GM12801 (cell line): Measurements from ENCODE around the gene ZMIZ2.

Source experiments
- TF ChIP-seq, protein P1 (sequence below): IDR thresholded peaks from one replicate; pipeline ENCODE4 v1.5.1; 2011; ENCODE audit warnings: control low read depth; ENCODE audit not compliant: insufficient read length; ENCODE audit errors: extremely low read depth

ZMIZ2 gene

DNA sequence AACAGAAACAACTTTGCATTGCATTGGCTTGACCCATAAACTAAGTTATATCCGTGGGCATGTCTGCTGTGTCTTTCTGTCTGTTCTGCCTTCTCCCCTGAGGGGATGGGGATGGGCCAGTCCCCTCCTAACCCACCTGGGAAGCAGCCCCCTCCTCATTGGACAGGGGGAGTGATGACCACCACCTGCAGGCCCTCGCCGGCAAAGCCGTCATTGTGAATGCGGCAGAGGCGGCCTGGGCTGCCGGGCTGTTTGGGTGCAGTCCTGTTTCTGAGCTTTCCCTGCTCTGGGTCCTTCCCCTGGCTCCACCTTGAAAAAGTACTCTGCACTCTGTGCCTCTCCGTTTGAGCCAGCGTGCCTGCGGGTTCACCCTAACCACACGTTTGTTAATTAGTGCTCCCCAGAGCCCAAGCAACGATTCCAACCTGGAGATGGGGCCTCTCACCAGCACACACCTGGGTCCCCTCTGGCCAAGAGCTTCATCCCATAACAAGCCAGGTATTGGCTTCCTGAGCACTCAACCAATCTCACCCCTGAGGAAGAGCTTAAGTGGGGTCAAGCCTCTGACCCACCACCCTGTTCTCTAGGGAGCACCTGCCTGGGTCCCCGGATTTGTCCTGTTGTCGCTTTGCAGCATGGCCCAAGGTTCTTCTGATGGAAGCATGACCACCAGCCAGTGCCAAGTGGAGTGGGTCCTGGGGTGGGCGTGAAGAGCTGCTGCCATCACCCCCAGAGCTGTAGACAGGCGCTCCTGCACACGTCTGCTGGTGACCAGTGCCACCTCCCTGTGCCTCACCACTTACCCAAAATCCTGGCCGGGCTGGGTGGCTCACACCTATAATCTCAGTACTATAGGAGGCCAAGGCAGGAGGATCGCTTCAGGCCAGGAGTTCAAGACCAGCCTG lies 39.4 kb upstream of the ZMIZ2 start:
- TF ChIP-seq, protein P1, sequence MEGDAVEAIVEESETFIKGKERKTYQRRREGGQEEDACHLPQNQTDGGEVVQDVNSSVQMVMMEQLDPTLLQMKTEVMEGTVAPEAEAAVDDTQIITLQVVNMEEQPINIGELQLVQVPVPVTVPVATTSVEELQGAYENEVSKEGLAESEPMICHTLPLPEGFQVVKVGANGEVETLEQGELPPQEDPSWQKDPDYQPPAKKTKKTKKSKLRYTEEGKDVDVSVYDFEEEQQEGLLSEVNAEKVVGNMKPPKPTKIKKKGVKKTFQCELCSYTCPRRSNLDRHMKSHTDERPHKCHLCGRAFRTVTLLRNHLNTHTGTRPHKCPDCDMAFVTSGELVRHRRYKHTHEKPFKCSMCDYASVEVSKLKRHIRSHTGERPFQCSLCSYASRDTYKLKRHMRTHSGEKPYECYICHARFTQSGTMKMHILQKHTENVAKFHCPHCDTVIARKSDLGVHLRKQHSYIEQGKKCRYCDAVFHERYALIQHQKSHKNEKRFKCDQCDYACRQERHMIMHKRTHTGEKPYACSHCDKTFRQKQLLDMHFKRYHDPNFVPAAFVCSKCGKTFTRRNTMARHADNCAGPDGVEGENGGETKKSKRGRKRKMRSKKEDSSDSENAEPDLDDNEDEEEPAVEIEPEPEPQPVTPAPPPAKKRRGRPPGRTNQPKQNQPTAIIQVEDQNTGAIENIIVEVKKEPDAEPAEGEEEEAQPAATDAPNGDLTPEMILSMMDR, result no peak

DNA sequence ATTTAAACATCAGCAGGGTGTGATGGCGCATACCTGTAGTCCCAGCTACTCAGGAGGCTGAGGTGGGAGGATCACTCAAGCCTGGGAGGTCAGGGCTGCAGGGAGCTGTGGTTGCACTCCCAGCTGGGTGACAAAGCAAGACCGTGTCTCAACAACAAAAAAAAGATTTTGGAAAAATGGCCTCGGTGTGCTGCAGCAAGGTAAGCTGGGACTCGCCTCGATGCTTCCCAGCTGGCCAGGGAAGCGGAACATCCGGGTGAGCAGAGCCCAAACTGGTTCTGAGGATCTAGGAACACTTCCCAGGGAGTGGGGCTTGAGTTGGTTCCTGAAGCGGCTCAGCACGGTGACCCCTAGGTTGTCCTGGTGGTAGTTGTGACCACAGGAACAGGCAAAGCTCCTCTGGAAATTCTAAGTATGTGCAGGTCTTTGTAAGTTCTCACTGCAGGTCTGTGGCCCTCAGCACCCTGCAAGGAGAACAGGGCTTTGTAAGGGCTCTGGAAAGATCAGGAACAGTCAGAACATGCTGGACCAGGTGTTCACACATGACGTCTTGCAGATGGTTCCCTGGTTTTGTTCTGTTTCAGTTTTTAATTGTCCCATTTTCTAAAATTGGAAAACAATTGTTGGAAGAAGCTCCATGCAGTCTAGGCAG lies 38.6 kb upstream of the ZMIZ2 start:
- TF ChIP-seq, protein P1, result no peak

DNA sequence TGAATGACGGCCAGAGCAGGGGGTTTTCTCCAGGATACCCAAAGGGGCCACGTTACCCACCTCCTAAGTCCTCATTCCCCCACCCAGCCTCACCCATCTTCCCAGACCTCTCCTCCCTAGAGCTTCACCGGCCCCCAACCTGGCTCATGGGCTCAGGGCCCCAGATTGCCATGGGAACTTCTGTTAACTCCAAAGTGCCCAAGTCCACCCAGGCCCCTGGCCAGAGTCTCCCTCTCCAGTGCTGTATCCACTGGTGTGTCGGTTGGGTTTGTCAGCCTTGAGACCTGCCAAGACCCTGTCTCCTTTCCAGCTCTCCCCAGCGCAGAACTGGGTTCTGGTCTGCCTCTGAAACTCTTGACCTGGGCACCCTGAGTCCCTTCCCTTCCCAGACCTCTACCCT lies 37.1 kb upstream of the ZMIZ2 start:
- TF ChIP-seq, protein P1, result no peak

DNA sequence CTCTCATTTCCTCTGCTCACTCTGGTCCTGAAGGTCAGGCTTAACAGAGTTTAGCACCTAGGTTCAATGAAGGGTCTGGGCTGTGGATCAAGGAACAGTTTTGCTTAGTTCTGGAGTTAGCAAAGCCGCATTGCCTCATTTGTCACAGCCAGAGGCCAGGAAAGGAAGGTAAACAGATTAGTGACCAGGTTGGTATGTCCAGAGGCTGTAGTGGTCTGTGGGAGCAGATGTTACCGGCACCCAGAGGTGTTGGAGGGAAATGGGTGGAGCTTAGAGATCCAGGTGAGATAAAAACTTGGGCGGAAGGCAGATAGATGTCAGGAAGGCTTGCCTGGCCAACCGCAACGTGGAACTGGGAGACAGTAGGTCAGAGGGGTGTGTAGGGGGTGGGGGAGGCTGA lies 36.6 kb upstream of the ZMIZ2 start:
- TF ChIP-seq, protein P1, result no peak

DNA sequence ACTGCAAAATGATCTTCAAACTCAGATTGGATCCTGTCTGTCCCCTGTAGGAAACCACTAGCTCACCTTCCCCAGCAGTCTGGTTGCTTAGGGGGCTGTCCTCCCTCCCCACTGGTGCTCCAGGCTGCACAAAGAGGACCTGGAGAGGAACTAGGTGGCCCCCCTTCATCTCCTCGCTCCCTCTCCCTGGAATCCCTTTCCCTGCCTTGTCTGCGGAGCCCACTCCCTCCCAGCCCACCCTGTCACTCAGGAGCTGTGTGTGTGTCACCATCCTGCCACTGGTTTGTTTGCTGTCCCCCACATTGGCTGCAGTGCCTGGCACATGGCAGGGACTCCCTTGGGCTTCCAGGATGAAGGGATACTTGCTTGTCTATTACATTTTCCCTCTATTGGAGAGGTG lies 35.5 kb upstream of the ZMIZ2 start:
- TF ChIP-seq, protein P1, result no peak

DNA sequence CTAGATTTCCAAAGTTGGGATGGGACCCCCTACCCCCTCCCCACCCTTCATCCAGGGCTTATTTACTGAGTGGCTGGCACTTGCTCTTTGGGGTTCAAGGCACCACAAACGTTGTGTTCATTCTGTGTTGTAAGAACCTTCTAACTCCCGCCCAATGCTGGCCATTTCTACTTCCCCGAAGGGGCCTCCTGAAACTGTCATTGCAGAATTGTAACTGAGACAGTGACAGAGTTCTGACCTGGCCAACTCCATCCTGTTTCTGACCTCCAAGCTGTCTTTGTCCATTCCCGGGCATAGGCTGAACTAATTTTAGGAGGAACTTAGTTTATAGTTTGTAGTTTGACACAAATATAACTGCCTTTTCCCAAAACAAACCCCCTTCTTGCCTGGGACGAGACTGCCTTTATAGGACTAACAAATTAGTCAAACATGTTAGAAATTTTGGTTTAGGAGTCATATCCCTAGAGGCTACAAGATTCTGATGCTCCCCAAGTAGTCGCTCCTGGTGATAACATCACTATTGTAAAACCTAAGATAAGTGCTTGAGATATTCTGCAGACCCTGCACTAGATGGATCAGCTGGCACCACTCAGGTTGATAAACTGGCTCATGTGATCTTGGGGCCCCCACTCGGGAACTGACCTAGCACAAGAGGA lies 34.8 kb upstream of the ZMIZ2 start:
- TF ChIP-seq, protein P1, result no peak

DNA sequence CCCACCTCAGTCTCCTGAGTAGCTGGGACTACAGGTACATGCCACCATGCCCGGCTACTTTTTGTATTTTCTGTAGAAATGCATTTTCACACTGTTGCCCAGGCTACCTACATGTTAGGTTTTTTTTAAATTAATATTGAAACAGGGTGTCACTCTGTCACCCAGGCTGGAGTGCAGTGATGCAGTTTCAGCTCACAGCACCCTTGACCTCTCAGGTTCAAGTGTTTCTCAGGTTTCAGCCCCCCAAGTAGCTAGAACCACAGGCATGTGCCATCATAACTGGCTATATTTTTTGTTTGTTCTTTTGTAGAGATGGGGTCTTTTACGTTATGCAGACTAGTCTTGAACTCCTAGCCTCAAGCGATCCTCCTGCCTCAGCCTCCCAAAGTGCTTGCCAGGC lies 32.4 kb upstream of the ZMIZ2 start:
- TF ChIP-seq, protein P1, result no peak
